Suppressor macrophage (primary cell): Measurements from ENCODE around the gene SRSF5.
"Not testable (repeated sequence)": the region's sequence is repeated elsewhere in the genome, so short reads cannot be mapped to it uniquely, and the experiment has no call there.

Source experiments
- DNase-seq, 4 experiments: peaks; one replicate each; pipeline ENCODE4 v3.0.0-alpha.2; 2020 to 2022

SRSF5 gene

GRCh38 chr14:69808919-69809808 lies 42.2 kb downstream of the SRSF5 start:
- DNase-seq: no peak

DNA sequence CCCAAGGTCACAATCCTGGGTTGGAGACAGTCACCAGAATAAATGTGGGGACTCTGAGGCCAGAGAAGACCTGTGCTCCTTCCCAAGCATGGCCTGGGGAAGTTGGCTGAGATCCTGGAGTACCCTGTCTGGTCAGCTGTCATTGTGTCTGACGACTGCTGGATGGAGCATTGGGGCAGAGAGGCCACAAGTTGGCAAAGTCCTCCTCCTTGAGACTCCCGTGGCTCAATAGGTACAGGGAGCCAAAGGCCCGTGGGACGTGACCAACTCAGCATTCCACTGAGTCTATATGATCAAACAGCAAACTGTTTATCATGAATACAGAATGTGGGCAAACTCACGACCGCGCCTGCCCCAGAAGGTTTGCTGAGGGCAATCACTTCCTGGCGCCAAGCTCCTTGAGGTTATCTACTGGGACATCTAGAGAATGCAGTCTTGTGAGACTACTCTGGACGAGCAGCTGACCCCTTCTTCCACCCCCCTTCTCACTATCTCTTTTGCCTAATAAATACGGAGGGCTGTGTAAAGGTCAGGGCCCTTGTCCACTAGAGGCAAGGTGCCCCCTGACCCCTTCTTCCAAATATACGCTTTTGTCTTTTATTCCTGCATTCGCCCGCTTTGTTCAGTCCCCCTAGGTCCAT lies 44.4 kb downstream of the SRSF5 start:
- DNase-seq: no peak

GRCh38 chr14:69811868-69812252 lies 44.9 kb downstream of the SRSF5 start:
- DNase-seq: no peak

- DNase-seq: no peak
Observed at GRCh38 chr14:69812711-69813110, 45.8 kb downstream of the SRSF5 start.

DNA sequence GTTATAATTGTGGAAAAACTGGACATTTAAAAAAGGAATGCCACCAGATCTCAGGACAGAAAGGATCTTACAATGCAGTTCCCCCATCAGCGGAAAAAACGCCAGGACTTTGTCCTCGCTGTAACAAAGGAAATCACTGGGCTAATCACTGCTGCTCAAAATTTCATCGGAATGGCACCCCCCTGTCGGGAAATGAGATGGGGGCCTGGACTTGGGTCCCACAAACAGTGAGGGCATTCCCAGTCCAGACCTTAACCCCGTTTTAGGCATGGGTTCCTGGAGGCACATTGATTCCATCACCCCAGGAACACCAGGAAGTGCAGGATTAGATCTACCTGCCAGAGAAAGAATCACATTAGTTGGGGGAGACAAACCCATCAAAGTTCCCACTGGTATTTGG lies 46.4 kb downstream of the SRSF5 start:
- DNase-seq: not testable (repeated sequence)

DNA sequence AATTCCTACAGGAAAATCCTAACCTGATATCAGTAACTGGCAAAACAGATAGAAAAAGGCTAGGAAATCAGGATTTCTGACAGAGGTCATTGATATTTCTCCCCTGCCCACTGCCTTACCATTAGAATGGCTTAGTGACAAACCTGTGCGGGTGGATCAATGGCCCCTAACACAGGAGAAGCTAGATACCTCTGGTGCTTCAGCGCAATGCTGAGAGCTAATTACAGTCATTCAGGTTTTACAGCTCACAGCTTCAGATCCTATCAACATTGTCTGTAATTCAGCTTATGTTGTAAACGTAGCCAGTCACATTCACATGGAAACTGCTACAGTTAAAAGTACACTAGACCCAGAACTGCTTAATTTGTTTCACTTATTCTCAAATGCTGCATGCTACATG lies 47.5 kb downstream of the SRSF5 start:
- DNase-seq: no peak

GRCh38 chr14:69815556-69815955 lies 48.6 kb downstream of the SRSF5 start:
- DNase-seq: no peak

DNA sequence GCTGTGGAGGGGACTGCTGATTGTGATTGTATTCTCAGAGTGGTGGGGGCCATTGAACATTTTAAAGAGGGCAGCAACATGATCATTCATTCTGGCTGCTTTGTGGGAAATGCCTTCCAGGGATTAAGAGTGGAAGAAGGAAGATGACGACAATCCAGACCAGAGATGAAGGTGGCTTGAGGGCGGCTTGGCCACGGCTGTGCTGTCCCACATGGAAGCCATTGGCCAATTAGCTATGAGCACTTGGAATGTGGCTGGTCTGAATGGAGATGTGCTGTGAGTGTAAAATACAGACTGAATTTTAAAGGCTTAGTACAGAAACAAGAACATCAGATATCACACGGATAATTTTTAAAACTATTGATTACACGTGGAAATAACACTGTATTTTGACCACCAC lies 49.3 kb downstream of the SRSF5 start:
- DNase-seq: no peak

DNA sequence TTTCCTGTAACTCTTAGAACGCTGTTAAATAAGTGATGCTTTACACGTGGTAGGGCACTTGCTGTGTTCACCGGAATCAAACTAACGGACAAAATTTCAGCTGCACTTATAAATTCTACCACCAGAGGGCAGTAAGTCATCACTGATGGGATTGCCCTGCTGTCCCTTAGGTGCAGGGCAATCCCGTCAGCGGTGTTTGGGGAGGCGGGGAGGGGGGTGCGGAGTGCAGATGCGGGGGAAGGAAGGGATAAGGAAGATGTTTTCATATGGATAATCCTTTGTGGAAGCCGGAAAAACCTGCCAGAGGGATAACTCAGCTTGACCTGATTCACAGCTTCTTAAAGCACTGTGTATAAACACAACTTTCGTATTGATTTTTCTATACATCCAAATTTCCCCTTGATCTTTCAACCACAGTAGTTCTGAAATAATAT lies 51.8 kb downstream of the SRSF5 start:
- DNase-seq: peak; percentile 72 to 95 (median 74)

DNA sequence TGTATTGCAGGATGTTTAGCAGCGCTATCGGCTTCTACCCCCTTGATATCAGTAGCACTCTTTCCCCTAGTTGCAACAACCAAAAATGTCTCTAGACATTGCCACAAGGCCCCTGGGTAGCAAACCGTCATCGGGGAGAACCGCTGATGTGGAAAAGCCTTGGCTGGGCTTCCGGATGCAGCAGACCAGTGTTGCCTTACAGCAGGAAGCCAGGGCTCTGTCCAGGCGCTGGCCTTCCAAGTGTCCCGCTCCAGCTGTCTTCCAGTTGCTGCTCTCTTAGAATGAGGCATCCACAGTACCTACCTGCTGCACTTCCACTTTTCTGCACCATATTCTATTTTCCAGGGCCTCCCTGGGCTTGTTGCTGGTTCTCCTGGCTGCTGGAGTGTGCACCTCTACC lies 52.7 kb downstream of the SRSF5 start:
- DNase-seq: no peak

DNA sequence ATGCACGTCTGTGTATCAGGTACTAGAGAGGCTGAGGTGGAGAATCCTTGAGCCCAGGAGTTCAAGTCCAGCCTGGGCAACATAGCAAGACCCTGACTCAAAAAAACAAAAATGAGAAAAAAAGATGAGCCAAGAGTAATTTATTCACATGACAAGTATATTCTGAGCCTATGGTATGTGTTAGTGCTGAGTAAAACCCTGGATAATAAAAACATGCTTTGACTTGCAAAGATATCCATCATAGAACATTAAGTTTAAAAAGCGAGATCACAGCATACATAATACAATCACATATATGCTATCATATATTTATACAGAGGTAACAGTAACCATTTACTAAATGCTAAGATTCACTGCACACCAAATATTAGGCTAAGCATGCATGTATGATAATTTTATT lies 54.0 kb downstream of the SRSF5 start:
- no peak for DNase-seq
